Measurements from ENCODE around the gene GJB6.

The GJB6 gene

DNA sequence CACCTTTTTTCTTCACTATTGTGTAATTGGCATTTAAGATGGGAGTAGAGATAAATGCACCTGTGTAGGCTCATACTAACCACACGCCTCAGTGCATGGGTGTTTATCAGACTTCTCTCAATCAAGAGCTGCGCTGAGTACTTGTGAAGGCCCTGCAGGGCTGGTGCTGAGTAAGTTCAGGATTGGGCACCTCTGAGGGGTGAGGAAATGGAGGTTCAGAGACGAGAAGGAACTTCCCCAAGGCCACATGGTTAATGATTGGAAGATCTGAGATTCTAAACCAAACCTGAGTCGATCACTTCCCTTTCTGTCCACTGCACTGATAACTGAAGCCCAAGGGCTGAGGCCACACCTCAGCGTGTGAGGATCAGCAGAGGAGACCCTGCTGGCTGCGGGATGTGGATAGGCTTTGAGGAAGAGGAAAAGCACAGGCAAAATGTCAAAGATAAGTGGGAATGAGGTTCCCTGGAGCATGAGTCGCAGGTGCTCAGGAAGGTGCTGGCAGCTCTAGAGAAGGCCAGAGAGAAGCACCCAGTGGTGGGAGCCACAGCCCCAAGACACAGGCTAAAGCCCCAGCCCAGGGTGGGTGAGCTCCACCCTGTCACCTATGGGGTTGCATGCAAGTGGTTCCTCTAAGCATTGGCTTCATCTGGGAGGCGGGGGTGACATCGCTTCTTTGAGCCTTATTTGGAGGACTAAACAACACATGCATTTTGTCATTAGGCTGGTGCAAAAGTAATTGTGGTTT, 32.3 kb upstream of the GJB6 start:
- TF ChIP-seq, protein P1, sequence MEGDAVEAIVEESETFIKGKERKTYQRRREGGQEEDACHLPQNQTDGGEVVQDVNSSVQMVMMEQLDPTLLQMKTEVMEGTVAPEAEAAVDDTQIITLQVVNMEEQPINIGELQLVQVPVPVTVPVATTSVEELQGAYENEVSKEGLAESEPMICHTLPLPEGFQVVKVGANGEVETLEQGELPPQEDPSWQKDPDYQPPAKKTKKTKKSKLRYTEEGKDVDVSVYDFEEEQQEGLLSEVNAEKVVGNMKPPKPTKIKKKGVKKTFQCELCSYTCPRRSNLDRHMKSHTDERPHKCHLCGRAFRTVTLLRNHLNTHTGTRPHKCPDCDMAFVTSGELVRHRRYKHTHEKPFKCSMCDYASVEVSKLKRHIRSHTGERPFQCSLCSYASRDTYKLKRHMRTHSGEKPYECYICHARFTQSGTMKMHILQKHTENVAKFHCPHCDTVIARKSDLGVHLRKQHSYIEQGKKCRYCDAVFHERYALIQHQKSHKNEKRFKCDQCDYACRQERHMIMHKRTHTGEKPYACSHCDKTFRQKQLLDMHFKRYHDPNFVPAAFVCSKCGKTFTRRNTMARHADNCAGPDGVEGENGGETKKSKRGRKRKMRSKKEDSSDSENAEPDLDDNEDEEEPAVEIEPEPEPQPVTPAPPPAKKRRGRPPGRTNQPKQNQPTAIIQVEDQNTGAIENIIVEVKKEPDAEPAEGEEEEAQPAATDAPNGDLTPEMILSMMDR (conservative IDR thresholded peaks at IDR 0.05; ENCODE audit: low read depth, low read length): no peak
- no peak for DNase-seq (ENCODE audit: low read depth)
- no peak overlapping the region for H3K4me3 ChIP-seq (ENCODE audit: low read length)

DNA sequence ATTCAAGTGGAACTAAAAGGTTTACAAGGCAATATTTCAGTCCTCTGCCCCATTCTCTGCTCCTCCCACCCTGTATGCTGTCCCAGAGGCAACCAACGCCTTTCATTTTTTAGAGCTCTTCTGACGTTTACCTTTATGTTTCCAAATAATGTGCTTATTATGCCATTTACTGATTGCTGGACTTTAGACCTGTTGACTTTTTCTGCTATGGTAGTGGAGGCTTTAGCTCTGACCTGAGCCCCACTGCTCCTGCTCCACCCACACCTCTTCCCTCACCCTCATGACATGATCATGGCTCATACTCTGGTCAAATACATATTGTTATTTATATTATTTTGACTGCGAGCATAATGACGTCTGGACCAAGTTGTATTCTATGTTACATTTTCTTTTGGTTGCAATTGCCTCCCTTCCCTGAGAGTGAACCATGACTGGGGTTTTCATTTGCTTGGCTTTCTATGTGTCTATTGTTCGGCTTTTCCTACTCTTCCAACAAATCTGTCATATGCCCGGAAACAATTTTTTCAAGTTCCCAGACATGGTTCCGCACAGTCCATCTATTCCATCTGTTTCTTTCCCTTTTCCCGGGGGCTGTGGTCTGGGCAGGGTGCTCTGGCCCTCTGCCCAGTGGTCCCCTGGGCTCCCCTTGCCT, 31.4 kb upstream of the GJB6 start:
- no peak overlapping the region for H3K4me3 ChIP-seq (ENCODE audit: low read length)
- DNase-seq (ENCODE audit: low read depth): no peak
- TF ChIP-seq, protein P1 (conservative IDR thresholded peaks at IDR 0.05; ENCODE audit: low read depth, low read length): no peak

DNA sequence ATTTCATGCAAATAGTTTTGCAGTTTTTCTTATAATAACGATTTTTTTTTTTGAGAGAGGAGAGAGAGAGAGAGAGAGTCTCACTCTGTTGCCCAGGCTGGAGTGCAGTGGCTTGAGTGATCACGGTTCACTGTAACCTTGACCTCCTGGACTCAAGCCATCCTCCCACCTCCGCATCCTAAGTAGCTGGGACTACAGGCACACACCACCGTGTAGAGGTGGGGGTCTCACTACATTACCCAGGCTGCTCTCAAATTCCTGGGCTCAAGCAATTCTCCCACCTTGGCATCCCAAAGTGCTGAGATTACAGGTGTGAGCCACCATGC, 26.8 kb upstream of the GJB6 start:
- DNase-seq (ENCODE audit: low read depth): no peak
- TF ChIP-seq, protein P1 (conservative IDR thresholded peaks at IDR 0.05; ENCODE audit: low read depth, low read length): no peak
- H3K4me3 ChIP-seq (ENCODE audit: low read length): no peak overlapping the region

DNA sequence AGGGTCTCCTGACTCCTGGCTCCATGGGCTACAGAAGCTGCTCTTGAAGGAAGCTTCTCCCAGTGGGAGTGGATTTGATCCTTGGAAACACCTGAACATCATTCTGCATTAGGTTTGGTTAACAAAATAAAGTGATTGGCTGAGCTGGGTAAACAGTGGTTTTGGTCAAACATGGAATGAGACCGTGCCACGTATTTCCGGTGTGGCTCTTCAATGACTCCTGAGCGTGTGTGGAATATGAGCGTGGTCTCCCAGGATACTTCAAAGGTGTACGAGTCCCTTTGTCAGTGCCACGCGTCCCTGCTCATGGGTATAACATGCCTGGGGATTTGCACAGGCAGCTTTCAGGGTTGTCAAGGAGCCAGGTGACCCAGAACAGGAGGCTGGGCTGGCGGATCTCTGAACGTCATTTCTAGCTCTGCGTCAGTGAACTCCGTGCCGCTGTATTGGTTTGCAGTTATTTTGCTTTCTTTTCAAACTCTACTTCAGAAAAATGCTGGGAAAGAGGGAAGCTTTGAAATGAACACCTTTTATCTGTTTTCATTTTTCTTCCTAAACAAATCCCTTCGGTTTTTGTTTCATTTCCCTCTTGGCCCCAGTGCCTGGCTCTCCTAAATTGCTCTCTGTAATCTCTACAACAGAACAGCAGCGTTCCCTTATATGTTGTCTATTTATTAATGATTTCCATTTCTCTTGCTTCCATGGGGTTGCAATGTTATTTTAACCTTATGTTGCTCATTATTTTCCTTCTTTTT, 26.3 kb upstream of the GJB6 start:
- no peak overlapping the region for H3K4me3 ChIP-seq (ENCODE audit: low read length)
- TF ChIP-seq, protein P1 (conservative IDR thresholded peaks at IDR 0.05; ENCODE audit: low read depth, low read length): no peak
- no peak for DNase-seq (ENCODE audit: low read depth)

DNA sequence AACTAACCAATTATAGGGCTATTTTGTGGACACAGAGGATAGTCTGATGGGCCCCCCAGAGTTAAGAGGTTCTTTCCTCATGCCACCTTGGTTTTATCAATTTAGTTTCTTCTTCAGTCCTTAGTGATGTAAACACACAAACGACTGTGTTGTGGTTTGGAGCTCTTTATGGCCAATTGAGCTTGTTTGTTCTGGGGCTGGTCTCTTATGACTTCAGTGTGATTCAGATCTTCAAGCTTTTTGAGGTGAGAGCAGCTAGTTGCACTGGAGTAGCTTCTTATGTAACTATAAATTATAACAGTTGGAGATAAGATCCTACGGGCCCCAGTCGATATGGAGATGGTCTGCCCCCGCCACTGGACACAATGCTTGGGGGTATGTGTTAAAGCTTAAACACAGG, 22.0 kb upstream of the GJB6 start:
- no peak overlapping the region for H3K4me3 ChIP-seq (ENCODE audit: low read length)
- TF ChIP-seq, protein P1 (conservative IDR thresholded peaks at IDR 0.05; ENCODE audit: low read depth, low read length): no peak
- DNase-seq (ENCODE audit: low read depth): no peak

DNA sequence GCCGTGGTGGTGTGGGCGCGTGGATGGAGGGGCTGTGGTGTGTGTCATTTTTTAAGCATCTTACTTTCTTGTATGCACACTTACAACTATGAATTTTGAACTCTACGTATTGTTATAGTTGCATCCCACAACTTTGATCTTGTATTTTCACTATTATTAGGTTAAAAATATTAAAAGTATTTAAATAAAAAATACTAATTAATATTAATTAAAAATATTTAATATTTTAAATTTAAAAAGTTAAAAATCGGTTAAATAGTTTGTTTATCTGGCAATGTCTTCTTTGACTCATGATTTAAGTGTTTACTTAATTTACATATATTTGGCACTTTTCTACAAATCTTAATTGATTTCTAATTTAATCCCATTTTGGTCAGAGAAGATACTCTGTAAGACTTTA, 17.8 kb upstream of the GJB6 start:
- no peak overlapping the region for H3K4me3 ChIP-seq (ENCODE audit: low read length)
- TF ChIP-seq, protein P1 (conservative IDR thresholded peaks at IDR 0.05; ENCODE audit: low read depth, low read length): no peak
- DNase-seq (ENCODE audit: low read depth): no peak
